ENCODE data around the gene ITPRIP.

- TF ChIP-seq CTCF (IDR thresholded peaks at IDR 0.05; ENCODE audit: low read depth, low read length) = no peak
- no peak for TF ChIP-seq EZH2phosphoT487 (IDR thresholded peaks at IDR 0.05; ENCODE audit: low read depth)
Observed at GRCh38 chr10:104277785-104278184, 60.5 kb downstream of the ITPRIP start.

Measured in OCI-LY3 (cell line).